Measurements from ENCODE around the gene MORC2. TPM values are rescaled to one million over a fixed set of nuclear protein-coding genes. Genes with fewer than 3 reads are reported as not detected.

MORC2 gene
- total RNA-seq, 3 donors from 2014 or later, result 12.8 to 22.9 (median 19.6) TPM

DNA sequence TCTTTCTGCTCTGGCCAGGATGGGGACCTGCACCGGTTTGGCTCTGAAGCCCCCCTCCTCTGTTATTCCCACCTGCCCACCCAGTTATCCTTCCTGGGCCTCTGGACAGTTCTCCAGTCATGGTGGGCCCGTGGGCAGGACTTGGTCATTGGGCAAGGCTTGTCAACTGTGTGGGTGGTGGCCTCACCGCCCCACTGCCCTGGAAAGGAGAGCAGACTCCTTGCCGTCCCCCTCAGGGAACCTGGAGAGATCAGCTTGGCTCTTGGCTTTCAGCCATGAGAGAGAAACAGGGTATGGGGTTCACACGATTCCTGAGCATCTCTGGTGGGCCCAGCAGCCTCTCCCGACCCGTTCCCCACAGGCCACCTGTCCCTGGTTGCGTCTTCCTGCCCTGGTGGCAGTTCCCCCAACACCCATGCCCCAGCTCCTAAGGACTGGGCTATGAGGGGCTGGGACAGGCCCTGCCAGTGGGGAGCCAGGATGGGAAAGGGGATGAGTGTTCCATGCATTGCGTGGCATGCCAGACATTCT lies 92.3 kb downstream of the MORC2 start:
- peak in 1 of 2 donors; percentile 34 for DNase-seq (ENCODE audit: low spot score in 2 of 2)
- Histone ChIP-seq H3K9me3 (no peaks in the 10 kb centered on the region), H3K4me3 (no peak overlapping the region), H3K4me1 (no peaks in the 10 kb centered on the region), H3K36me3 (no peaks in the 10 kb centered on the region), H3K27me3 (no peaks in the 10 kb centered on the region), H3K27ac (no peak overlapping the region)
- intact Hi-C loops (cut with DNase I; ENCODE audit: low total_unique reads), result loop anchor here (2.0 kb wide), 1 partner anchor 29 kb away; no protein-coding TSS in a partner anchor
- TF ChIP-seq POLR2AphosphoS5 (IDR thresholded peaks at IDR 0.05) (no peak), POLR2A (IDR thresholded peaks at IDR 0.05) (no peak), CTCF (IDR thresholded peaks at IDR 0.05) (no peak)

GRCh38 chr22:30875481-30876215 lies 92.9 kb downstream of the MORC2 start:
- no peak for TF ChIP-seq CTCF (IDR thresholded peaks at IDR 0.05)
- no peak for TF ChIP-seq POLR2AphosphoS5 (IDR thresholded peaks at IDR 0.05)
- no peak for TF ChIP-seq POLR2A (IDR thresholded peaks at IDR 0.05)
- no peaks in the 10 kb centered on the region for H3K4me1 ChIP-seq
- DNase-seq (ENCODE audit: low spot score in 2 of 2), result peak in 1 of 2 donors; percentile 39
- no peaks in the 10 kb centered on the region for H3K9me3 ChIP-seq
- H3K27ac ChIP-seq, result no peak overlapping the region
- H3K36me3 ChIP-seq, result no peaks in the 10 kb centered on the region
- no peaks in the 10 kb centered on the region for H3K27me3 ChIP-seq
- no peak overlapping the region for H3K4me3 ChIP-seq
- intact Hi-C loops (cut with DNase I; ENCODE audit: low total_unique reads), result loop anchor here (2.0 kb wide), 1 partner anchor 29 kb away; no protein-coding TSS in a partner anchor

Other genes starting within 250 kb of the MORC2 start
- gene TUG1, start 491 bp upstream of the MORC2 start, total RNA-seq, result 100 to 1,000 TPM in 1 of 3 donors, 10 to 100 TPM in 2; 59.7 to 116 (median 84.9) TPM
- 10 to 100 TPM; 13.9 to 54.1 (median 41.6) TPM for gene SMTN, start 112.5 kb upstream of the MORC2 start, total RNA-seq
- gene SELENOM, start 138.8 kb upstream of the MORC2 start, total RNA-seq, result 100 to 1,000 TPM; 297 to 485 (median 411) TPM
- gene INPP5J, start 154.2 kb upstream of the MORC2 start, total RNA-seq, result 10 to 100 TPM in 1 of 3 donors, 1 to 10 TPM in 1, not detected in 1; 7.5 to 15.2 TPM
- gene PLA2G3, start 171.7 kb upstream of the MORC2 start, total RNA-seq, result not detected
- 10 to 100 TPM; 32.8 to 42.6 (median 38.3) TPM for gene RNF185, start 191.4 kb upstream of the MORC2 start, total RNA-seq
- 100 to 1,000 TPM in 2 of 3 donors, 1 to 10 TPM in 1; 6.9 to 146 (median 135) TPM for gene LIMK2, start 243.5 kb upstream of the MORC2 start, total RNA-seq

All from breast epithelium (tissue), 4 donors.